ENCODE results near the gene IGFL4.
"Not testable (repeated sequence)": the region's sequence is repeated elsewhere in the genome, so short reads cannot be mapped to it uniquely, and the experiment has no call there.

DNA sequence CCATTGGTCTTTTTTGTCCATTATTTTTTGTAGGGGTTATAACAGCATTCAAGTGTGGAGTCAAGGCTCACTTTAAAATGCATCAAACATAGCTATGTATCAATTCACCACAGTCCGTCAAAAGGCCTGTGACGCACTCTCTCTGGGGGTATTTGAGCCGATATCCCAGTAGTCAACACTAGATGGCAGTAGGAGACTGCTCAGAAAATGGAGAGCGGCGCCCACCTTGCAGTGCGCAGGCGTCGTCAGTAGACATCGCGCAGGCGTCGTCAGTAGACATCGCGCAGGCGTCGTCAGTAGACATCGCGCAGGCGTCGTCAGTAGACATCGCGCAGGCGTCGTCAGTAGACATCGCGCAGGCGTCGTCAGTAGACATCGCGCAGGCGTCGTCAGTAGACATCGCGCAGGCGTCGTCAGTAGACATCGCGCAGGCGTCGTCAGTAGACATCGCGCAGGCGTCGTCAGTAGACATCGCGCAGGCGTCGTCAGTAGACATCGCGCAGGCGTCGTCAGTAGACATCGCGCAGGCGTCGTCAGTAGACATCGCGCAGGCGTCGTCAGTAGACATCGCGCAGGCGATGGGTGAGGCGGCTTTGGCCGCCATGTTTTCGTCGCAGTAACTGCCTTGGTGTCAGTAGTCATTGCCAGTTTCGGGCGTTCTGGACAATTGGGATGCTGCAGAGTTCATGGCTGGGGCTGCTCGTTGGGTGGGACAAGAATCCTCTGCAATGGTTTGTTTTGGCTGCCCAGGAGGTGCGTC is 38.0 kb upstream of the IGFL4 start:
- TF ChIP-seq, protein P1, sequence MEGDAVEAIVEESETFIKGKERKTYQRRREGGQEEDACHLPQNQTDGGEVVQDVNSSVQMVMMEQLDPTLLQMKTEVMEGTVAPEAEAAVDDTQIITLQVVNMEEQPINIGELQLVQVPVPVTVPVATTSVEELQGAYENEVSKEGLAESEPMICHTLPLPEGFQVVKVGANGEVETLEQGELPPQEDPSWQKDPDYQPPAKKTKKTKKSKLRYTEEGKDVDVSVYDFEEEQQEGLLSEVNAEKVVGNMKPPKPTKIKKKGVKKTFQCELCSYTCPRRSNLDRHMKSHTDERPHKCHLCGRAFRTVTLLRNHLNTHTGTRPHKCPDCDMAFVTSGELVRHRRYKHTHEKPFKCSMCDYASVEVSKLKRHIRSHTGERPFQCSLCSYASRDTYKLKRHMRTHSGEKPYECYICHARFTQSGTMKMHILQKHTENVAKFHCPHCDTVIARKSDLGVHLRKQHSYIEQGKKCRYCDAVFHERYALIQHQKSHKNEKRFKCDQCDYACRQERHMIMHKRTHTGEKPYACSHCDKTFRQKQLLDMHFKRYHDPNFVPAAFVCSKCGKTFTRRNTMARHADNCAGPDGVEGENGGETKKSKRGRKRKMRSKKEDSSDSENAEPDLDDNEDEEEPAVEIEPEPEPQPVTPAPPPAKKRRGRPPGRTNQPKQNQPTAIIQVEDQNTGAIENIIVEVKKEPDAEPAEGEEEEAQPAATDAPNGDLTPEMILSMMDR (IDR thresholded peaks at IDR 0.05), result peak; percentile 49 to 65
- TF ChIP-seq POLR2AphosphoS5, EP300 (IDR thresholded peaks at IDR 0.05): not testable (repeated sequence)
